HG02642 (cell line): ENCODE data around the gene TMEM235.

Source experiments
- ATAC-seq: cut with Tn5 transposase; IDR thresholded peaks from one replicate; pipeline ENCODE4 v1.9.1; 2021; ENCODE audit warnings: mild to moderate bottlenecking; ENCODE audit not compliant: unreplicated experiment, poor library complexity

Gene TMEM235

GRCh38 chr17:78230996-78231935 lies at the start of gene TMEM235:
Gene TMEM235 (plus strand): TSS chr17:78231631. CDS start chr17:78232024, 393 bp downstream.
- ATAC-seq = no peak

GRCh38 chr17:78182504-78182903 lies 48.9 kb upstream of the TMEM235 start:
- no peak for ATAC-seq

- no peak for ATAC-seq
Measured at GRCh38 chr17:78183916-78184315, 47.5 kb upstream of the TMEM235 start.

GRCh38 chr17:78184351-78184750 lies 47.1 kb upstream of the TMEM235 start:
- no peak for ATAC-seq

- ATAC-seq = no peak
Measured at GRCh38 chr17:78184868-78185267, 46.6 kb upstream of the TMEM235 start.

- ATAC-seq = no peak
Measured at GRCh38 chr17:78185981-78186691, 45.3 kb upstream of the TMEM235 start.

- ATAC-seq = peak; percentile 93
Measured at GRCh38 chr17:78186692-78187595, 44.5 kb upstream of the TMEM235 start, which contains the start of the genes AFMID and TK1. Gene AFMID (plus strand): TSS chr17:78187362. CDS start chr17:78187371, 9 bp downstream. Gene TK1 (minus strand): TSS chr17:78187052. CDS start chr17:78186994, 58 bp downstream.

GRCh38 chr17:78196716-78197115 lies 34.7 kb upstream of the TMEM235 start:
- ATAC-seq = no peak

- no peak for ATAC-seq
Measured at GRCh38 chr17:78197147-78197832, 34.1 kb upstream of the TMEM235 start.

- no peak for ATAC-seq
Measured at GRCh38 chr17:78200451-78200850, 31.0 kb upstream of the TMEM235 start.

- ATAC-seq = no peak
Measured at GRCh38 chr17:78202666-78203065, 28.8 kb upstream of the TMEM235 start.

GRCh38 chr17:78204387-78205123 lies 26.9 kb upstream of the TMEM235 start:
- no peak for ATAC-seq

GRCh38 chr17:78205124-78205775 lies 26.2 kb upstream of the TMEM235 start:
- no peak for ATAC-seq

- ATAC-seq = no peak
Measured at GRCh38 chr17:78206298-78206697, 25.1 kb upstream of the TMEM235 start.

- no peak for ATAC-seq
Measured at GRCh38 chr17:78208486-78208885, 22.9 kb upstream of the TMEM235 start.

GRCh38 chr17:78210111-78210510 lies 21.3 kb upstream of the TMEM235 start:
- no peak for ATAC-seq

GRCh38 chr17:78211032-78211431 lies 20.4 kb upstream of the TMEM235 start:
- ATAC-seq = no peak

GRCh38 chr17:78214016-78214705 lies 17.3 kb upstream of the TMEM235 start, which contains the start of gene BIRC5:
Gene BIRC5 (plus strand): TSS chr17:78214253. CDS start chr17:78214317, 64 bp downstream.
- ATAC-seq = peak; percentile 94
